HG02973 (cell line): Measurements from ENCODE around the gene AKR1C1.
"Not testable (repeated sequence)": the region's sequence is repeated elsewhere in the genome, so short reads cannot be mapped to it uniquely, and the experiment has no call there.

ENCODE experiments used
- ATAC-seq: cut with Tn5 transposase; IDR thresholded peaks from one replicate; pipeline ENCODE4 v1.9.1; 2021; ENCODE audit warnings: moderate library complexity; ENCODE audit not compliant: unreplicated experiment

Gene AKR1C1

GRCh38 chr10:4947039-4947634, 16.1 kb upstream of the AKR1C1 start:
- no peak for ATAC-seq

- no peak for ATAC-seq
These were observed 15.3 kb upstream of the AKR1C1 start for GRCh38 chr10:4947635-4948596.

GRCh38 chr10:4951512-4952162, 11.6 kb upstream of the AKR1C1 start:
- not testable (repeated sequence) for ATAC-seq

- ATAC-seq, result no peak
These were observed 9.8 kb upstream of the AKR1C1 start for GRCh38 chr10:4953405-4953804.

GRCh38 chr10:4956088-4956487, 7.1 kb upstream of the AKR1C1 start:
- ATAC-seq, result not testable (repeated sequence)

- ATAC-seq, result not testable (repeated sequence)
These were observed 6.1 kb upstream of the AKR1C1 start for GRCh38 chr10:4956955-4957645.

- ATAC-seq, result not testable (repeated sequence)
These were observed 1.7 kb upstream of the AKR1C1 start for GRCh38 chr10:4961558-4961957.

- not testable (repeated sequence) for ATAC-seq
These were observed 907 bp upstream of the AKR1C1 start for GRCh38 chr10:4962308-4962707.

GRCh38 chr10:4963815-4964154, 570 bp downstream of the AKR1C1 start:
- ATAC-seq, result not testable (repeated sequence)

GRCh38 chr10:4965763-4966162, 2.5 kb downstream of the AKR1C1 start:
- not testable (repeated sequence) for ATAC-seq

- not testable (repeated sequence) for ATAC-seq
These were observed 4.0 kb downstream of the AKR1C1 start for GRCh38 chr10:4967189-4967588.

GRCh38 chr10:4969289-4969688, 6.1 kb downstream of the AKR1C1 start:
- not testable (repeated sequence) for ATAC-seq

GRCh38 chr10:4970362-4970761, 7.1 kb downstream of the AKR1C1 start:
- not testable (repeated sequence) for ATAC-seq

GRCh38 chr10:4972369-4973142, 9.3 kb downstream of the AKR1C1 start:
- ATAC-seq, result not testable (repeated sequence)

- ATAC-seq, result not testable (repeated sequence)
These were observed 10.1 kb downstream of the AKR1C1 start for GRCh38 chr10:4973294-4973693.

GRCh38 chr10:4974400-4974799, 11.2 kb downstream of the AKR1C1 start:
- not testable (repeated sequence) for ATAC-seq

GRCh38 chr10:4977025-4977424, 13.8 kb downstream of the AKR1C1 start:
- no peak for ATAC-seq

- no peak for ATAC-seq
These were observed 15.7 kb downstream of the AKR1C1 start for GRCh38 chr10:4978870-4979269.

GRCh38 chr10:4980793-4981192, 17.6 kb downstream of the AKR1C1 start:
- ATAC-seq, result no peak
